ENCODE data around the gene EFNB3. TPM values are rescaled to one million over a fixed set of nuclear protein-coding genes. Genes with fewer than 3 reads are reported as not detected.

The EFNB3 gene
- total and polyA plus RNA-seq, 7 experiments from 2014 or later, result not detected

- intact Hi-C loops (cut with micrococcal nuclease), result no loop called here
- Histone ChIP-seq H3K36me3 (ENCODE audit: control insufficient read depth in 2 of 3, insufficient read depth in 3 of 3, low read length in 3 of 3) (peaks cover 0 to 25% (median 0%) of the 10 kb centered on the region in 3 experiments), H3K27ac (ENCODE audit: low read depth, low read length) (no peak overlapping the region), H3K27me3 (ENCODE audit: control insufficient read depth in 2 of 2, insufficient read depth in 2 of 2, low read length in 2 of 2) (peaks cover 0 to 21% of the 10 kb centered on the region in 2 donors), H3K4me3 (ENCODE audit: low read length) (no peak overlapping the region), H3K9me3 (ENCODE audit: control insufficient read depth in 2 of 3, low read length in 3 of 3) (no peaks in the 10 kb centered on the region), H3K4me1 (ENCODE audit: control insufficient read depth in 2 of 2, insufficient read depth in 2 of 2, low read length in 2 of 2) (peaks cover 0 to 7% of the 10 kb centered on the region in 2 donors)
- ChIA-PET CTCF (interaction anchor here (0.7 kb wide), 1 partner anchor 1102 kb away, joined by 3 read pairs; no protein-coding TSS in a partner anchor), POLR2A (interaction anchor here (0.6 to 0.8 kb wide), 3 partner anchors 18 to 396 kb away, joined by 3 to 4 read pairs (median 3); no protein-coding TSS in a partner anchor)
- peaks cover 5 to 34% (median 12%) of the 10 kb centered on the region in 5 donors for H3K36me3 Mint-ChIP-seq
- peaks cover 0 to 22% (median 17%) of the 10 kb centered on the region in 7 donors for H3K4me1 Mint-ChIP-seq
- DNase-seq (peak in 1 of 9 donors; percentile 33), ATAC-seq (peak; percentile 63)
- peaks cover 35 to 71% (median 44%) of the 10 kb centered on the region in 5 donors for H3K27me3 Mint-ChIP-seq
- no peak overlapping the region for H3K27ac Mint-ChIP-seq
- H3K9me3 Mint-ChIP-seq, result no peaks in the 10 kb centered on the region
- peak overlapping the region in 9 of 10 donors; percentile 23 to 85 (median 72) for H3K4me3 Mint-ChIP-seq
Measured at GRCh38 chr17:7703584-7704479, 1.2 kb upstream of the EFNB3 start.

DNA sequence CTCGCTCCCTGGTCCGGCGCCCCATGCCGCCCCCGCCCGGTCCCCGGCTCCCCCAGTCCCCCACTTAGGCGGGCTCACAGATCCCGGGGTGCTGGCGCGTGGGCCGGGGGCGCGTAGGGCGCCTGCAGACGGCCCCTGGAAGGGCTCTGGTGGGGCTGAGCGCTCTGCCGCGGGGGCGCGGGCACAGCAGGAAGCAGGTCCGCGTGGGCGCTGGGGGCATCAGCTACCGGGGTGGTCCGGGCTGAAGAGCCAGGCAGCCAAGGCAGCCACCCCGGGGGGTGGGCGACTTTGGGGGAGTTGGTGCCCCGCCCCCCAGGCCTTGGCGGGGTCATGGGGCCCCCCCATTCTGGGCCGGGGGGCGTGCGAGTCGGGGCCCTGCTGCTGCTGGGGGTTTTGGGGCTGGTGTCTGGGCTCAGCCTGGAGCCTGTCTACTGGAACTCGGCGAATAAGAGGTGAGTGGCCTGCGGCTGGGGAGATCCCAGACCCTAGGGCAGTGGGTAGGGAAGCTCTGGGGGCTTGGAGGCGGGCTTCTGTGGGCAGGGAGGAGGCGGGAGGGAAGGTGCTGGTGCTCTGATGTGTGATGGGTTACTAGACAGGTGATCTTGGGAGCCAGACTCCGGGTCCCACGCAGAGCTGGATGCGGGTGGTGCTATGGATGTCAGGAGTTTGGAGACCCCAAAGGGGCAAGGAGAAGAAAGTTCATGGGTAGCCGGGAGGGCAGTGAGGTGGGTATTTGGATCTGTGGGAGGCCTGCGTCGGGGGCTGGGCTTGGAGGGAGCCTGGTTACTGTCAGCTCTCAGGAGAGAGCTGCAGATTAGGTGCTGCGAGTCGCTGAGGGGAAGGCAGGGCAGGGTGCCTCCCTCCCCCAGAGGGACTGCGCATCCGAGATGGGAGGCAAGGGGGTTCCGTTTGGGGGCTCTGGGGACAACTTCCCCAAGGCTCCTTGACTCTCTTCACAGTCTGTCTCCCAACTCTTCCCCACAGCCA is 560 bp downstream of the EFNB3 start:
- DNase-seq, result peak in 1 of 9 donors; percentile 28
- H3K27ac ChIP-seq (ENCODE audit: low read depth, low read length), result no peak overlapping the region
- POLR2A ChIA-PET, result no interaction called here
- ATAC-seq, result no peak
- H3K9me3 ChIP-seq (ENCODE audit: control insufficient read depth in 2 of 3, low read length in 3 of 3), result no peaks in the 10 kb centered on the region
- CTCF ChIA-PET, result no interaction called here
- H3K27me3 ChIP-seq (ENCODE audit: control insufficient read depth in 2 of 2, insufficient read depth in 2 of 2, low read length in 2 of 2), result peaks cover 0 to 21% of the 10 kb centered on the region in 2 donors
- no peaks in the 10 kb centered on the region for H3K9me3 Mint-ChIP-seq
- peaks cover 0 to 24% (median 0%) of the 10 kb centered on the region in 3 experiments for H3K36me3 ChIP-seq (ENCODE audit: control insufficient read depth in 2 of 3, insufficient read depth in 3 of 3, low read length in 3 of 3)
- peaks cover 4 to 28% (median 9%) of the 10 kb centered on the region in 5 donors for H3K36me3 Mint-ChIP-seq
- peaks cover 0 to 13% of the 10 kb centered on the region in 2 donors for H3K4me1 ChIP-seq (ENCODE audit: control insufficient read depth in 2 of 2, insufficient read depth in 2 of 2, low read length in 2 of 2)
- intact Hi-C loops (cut with micrococcal nuclease), result no loop called here
- H3K4me3 ChIP-seq (ENCODE audit: low read length), result peak overlapping the region; percentile 13
- peak overlapping the region; percentile 21 to 75 (median 59) for H3K4me3 Mint-ChIP-seq
- H3K4me1 Mint-ChIP-seq, result peaks cover 10 to 28% (median 23%) of the 10 kb centered on the region in 7 donors
- peaks cover 36 to 78% (median 46%) of the 10 kb centered on the region in 5 donors for H3K27me3 Mint-ChIP-seq
- no peak overlapping the region for H3K27ac Mint-ChIP-seq

GRCh38 chr17:7706631-7707354 is 1.8 kb downstream of the EFNB3 start:
- CTCF ChIA-PET, result no interaction called here
- POLR2A ChIA-PET, result interaction anchor here (0.8 kb wide), 1 partner anchor 18 kb away, joined by 4 read pairs; no protein-coding TSS in a partner anchor
- ATAC-seq, result no peak
- no peak overlapping the region for H3K27ac Mint-ChIP-seq
- H3K9me3 ChIP-seq (ENCODE audit: control insufficient read depth in 2 of 3, low read length in 3 of 3), result no peaks in the 10 kb centered on the region
- H3K4me1 ChIP-seq (ENCODE audit: control insufficient read depth in 2 of 2, insufficient read depth in 2 of 2, low read length in 2 of 2), result peaks cover 0 to 13% of the 10 kb centered on the region in 2 donors
- peak overlapping the region in 4 of 10 donors; percentile 45 to 67 (median 58) for H3K4me3 Mint-ChIP-seq
- intact Hi-C loops (cut with micrococcal nuclease), result no loop called here
- no peak for DNase-seq
- H3K4me3 ChIP-seq (ENCODE audit: low read length), result no peak overlapping the region
- H3K27me3 ChIP-seq (ENCODE audit: control insufficient read depth in 2 of 2, insufficient read depth in 2 of 2, low read length in 2 of 2), result peaks cover 0 to 20% of the 10 kb centered on the region in 2 donors
- peaks cover 43 to 77% (median 51%) of the 10 kb centered on the region in 5 donors for H3K27me3 Mint-ChIP-seq
- peaks cover 0 to 3% (median 0%) of the 10 kb centered on the region in 11 donors for H3K9me3 Mint-ChIP-seq
- H3K4me1 Mint-ChIP-seq, result peaks cover 15 to 32% (median 26%) of the 10 kb centered on the region in 7 donors
- H3K36me3 ChIP-seq (ENCODE audit: control insufficient read depth in 2 of 3, insufficient read depth in 3 of 3, low read length in 3 of 3), result peaks cover 0 to 12% (median 0%) of the 10 kb centered on the region in 3 experiments
- peaks cover 3 to 16% (median 9%) of the 10 kb centered on the region in 5 donors for H3K36me3 Mint-ChIP-seq
- no peak overlapping the region for H3K27ac ChIP-seq (ENCODE audit: low read depth, low read length)

DNA sequence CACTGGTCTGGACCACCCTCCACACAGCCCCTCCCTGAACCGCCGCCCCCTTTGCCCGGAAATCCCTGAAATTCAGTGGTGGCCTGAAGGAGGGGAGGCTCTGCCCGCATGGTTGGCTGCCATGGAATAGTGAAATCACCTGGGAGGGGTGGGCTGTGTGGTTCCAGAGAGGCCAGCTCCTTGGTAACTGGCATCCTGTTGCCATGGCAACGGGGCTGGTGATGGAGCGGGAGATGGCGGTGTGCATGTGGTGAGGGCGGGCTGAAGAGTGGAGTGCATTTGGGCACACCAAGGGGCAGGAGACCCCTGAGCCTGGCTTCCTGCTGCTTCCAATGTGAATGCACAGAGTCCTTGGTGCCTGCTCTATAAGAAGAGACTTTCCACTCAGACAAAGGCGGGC is 2.4 kb downstream of the EFNB3 start:
- intact Hi-C loops (cut with micrococcal nuclease), result no loop called here
- peaks cover 0 to 6% (median 0%) of the 10 kb centered on the region in 3 experiments for H3K36me3 ChIP-seq (ENCODE audit: control insufficient read depth in 2 of 3, insufficient read depth in 3 of 3, low read length in 3 of 3)
- Mint-ChIP-seq H3K27me3 (peaks cover 44 to 73% (median 54%) of the 10 kb centered on the region in 5 donors), H3K36me3 (peaks cover 0 to 12% (median 4%) of the 10 kb centered on the region in 5 donors), H3K9me3 (peaks cover 0 to 3% (median 0%) of the 10 kb centered on the region in 11 donors), H3K4me3 (no peak overlapping the region), H3K4me1 (peaks cover 15 to 32% (median 28%) of the 10 kb centered on the region in 7 donors), H3K27ac (no peak overlapping the region)
- DNase-seq (no peak), ATAC-seq (no peak)
- no peak overlapping the region for H3K27ac ChIP-seq (ENCODE audit: low read depth, low read length)
- peaks cover 0 to 13% of the 10 kb centered on the region in 2 donors for H3K4me1 ChIP-seq (ENCODE audit: control insufficient read depth in 2 of 2, insufficient read depth in 2 of 2, low read length in 2 of 2)
- CTCF ChIA-PET, result no interaction called here
- POLR2A ChIA-PET, result interaction anchor here (0.8 kb wide), 1 partner anchor 18 kb away, joined by 4 read pairs; no protein-coding TSS in a partner anchor
- H3K27me3 ChIP-seq (ENCODE audit: control insufficient read depth in 2 of 2, insufficient read depth in 2 of 2, low read length in 2 of 2), result peaks cover 0 to 18% of the 10 kb centered on the region in 2 donors
- no peak overlapping the region for H3K4me3 ChIP-seq (ENCODE audit: low read length)
- no peaks in the 10 kb centered on the region for H3K9me3 ChIP-seq (ENCODE audit: control insufficient read depth in 2 of 3, low read length in 3 of 3)

DNA sequence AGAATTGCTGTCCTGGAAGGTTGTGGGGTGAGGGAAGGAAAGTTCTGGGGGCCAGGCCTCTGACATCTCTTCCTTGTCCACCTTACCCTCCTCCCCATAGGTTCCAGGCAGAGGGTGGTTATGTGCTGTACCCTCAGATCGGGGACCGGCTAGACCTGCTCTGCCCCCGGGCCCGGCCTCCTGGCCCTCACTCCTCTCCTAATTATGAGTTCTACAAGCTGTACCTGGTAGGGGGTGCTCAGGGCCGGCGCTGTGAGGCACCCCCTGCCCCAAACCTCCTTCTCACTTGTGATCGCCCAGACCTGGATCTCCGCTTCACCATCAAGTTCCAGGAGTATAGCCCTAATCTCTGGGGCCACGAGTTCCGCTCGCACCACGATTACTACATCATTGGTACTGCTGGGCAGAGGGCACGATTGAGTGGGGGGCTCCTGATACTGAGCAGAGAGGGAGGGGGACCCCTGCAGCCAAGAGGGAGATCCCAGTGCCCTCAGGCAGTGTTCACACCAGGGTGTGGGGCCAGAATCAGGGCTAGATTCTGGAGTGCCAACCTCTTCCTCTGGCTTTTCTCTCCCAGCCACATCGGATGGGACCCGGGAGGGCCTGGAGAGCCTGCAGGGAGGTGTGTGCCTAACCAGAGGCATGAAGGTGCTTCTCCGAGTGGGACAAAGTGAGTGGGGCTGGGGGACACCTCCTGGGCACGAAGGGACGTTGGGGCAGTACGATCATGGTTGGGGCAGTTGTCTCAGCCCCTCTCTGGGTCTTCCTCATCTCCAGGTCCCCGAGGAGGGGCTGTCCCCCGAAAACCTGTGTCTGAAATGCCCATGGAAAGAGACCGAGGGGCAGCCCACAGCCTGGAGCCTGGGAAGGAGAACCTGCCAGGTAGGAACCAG is 3.1 kb downstream of the EFNB3 start:
- H3K27ac ChIP-seq (ENCODE audit: low read depth, low read length), result no peak overlapping the region
- POLR2A ChIA-PET, result no interaction called here
- no peaks in the 10 kb centered on the region for H3K36me3 ChIP-seq (ENCODE audit: control insufficient read depth in 2 of 3, insufficient read depth in 3 of 3, low read length in 3 of 3)
- H3K36me3 Mint-ChIP-seq, result peaks cover 0 to 6% (median 3%) of the 10 kb centered on the region in 5 donors
- peaks cover 15 to 36% (median 29%) of the 10 kb centered on the region in 7 donors for H3K4me1 Mint-ChIP-seq
- peaks cover 49 to 68% (median 59%) of the 10 kb centered on the region in 5 donors for H3K27me3 Mint-ChIP-seq
- intact Hi-C loops (cut with micrococcal nuclease), result no loop called here
- H3K4me3 ChIP-seq (ENCODE audit: low read length), result no peak overlapping the region
- H3K4me3 Mint-ChIP-seq, result no peak overlapping the region
- ATAC-seq (no peak), DNase-seq (no peak)
- H3K9me3 Mint-ChIP-seq, result peaks cover 0 to 3% (median 0%) of the 10 kb centered on the region in 11 donors
- no peak overlapping the region for H3K27ac Mint-ChIP-seq
- H3K4me1 ChIP-seq (ENCODE audit: control insufficient read depth in 2 of 2, insufficient read depth in 2 of 2, low read length in 2 of 2), result peaks cover 0 to 13% of the 10 kb centered on the region in 2 donors
- H3K27me3 ChIP-seq (ENCODE audit: control insufficient read depth in 2 of 2, insufficient read depth in 2 of 2, low read length in 2 of 2), result peaks cover 0 to 18% of the 10 kb centered on the region in 2 donors
- CTCF ChIA-PET, result no interaction called here
- H3K9me3 ChIP-seq (ENCODE audit: control insufficient read depth in 2 of 3, low read length in 3 of 3), result no peaks in the 10 kb centered on the region

Data from naive thymus-derived CD4-positive, alpha-beta T cell (primary cell).